ENCODE results near the gene TTLL7.

DNA sequence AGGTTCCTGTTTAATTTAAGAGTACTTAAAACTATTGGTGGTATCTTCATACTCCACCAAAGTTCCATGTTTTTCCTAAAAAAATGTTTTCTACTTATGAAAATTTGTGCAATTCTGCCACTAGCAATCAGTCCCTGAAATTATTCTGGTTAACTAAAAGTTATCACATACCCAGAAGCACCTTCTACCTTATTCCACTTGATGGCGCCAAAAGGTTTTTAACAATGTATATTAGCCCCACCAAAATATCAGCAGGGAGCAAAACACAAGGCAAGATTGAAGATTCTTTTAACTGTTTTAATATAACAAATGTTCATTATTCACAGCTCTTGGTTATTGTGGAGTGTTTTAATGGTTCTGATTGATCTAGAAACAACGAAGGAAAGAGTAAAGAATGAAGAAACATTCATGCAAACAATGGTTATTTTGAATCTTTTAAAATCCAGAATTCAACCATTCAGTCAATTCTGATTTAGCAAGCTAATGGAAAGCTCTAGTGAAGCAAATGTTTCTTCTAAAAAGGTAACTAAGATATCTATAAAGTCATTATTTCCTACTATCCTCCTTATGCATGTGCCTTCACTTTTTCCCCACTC is 67.2 kb downstream of the TTLL7 start:
- TF ChIP-seq EZH2phosphoT487 (IDR thresholded peaks at IDR 0.05; ENCODE audit: insufficient read depth, low read depth) (no peak), EZH2 (IDR thresholded peaks at IDR 0.05; ENCODE audit: insufficient read depth, poor library complexity, severe bottlenecking) (no peak)
